ENCODE results near the gene BRDT.

DNA sequence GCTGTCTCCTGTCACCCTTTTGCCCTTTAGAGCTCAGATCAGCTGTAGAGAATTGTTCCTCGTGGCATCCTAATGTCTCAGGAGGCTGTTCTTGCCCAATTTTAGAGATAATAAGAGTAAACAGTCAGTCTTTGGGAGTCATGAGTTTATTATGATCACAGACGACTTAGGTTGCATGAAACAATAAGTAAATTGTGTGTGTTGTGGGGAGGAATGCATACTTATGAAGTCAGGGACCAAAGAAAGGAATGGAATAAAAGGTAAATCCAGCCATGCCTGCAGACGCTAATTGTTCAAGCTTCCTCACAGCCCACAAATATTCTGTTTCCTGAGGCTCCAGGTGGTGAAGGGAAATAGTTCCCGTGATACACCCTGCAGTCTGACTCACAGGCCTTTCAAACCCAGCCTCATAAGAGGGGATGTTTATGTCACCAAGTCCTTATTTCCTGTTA lies 81.5 kb downstream of the BRDT start:
- TF ChIP-seq, protein P1, sequence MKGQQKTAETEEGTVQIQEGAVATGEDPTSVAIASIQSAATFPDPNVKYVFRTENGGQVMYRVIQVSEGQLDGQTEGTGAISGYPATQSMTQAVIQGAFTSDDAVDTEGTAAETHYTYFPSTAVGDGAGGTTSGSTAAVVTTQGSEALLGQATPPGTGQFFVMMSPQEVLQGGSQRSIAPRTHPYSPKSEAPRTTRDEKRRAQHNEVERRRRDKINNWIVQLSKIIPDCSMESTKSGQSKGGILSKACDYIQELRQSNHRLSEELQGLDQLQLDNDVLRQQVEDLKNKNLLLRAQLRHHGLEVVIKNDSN (CRISPR knock-in tag; IDR thresholded peaks at IDR 0.05) = no peak
- TF ChIP-seq, protein P2, sequence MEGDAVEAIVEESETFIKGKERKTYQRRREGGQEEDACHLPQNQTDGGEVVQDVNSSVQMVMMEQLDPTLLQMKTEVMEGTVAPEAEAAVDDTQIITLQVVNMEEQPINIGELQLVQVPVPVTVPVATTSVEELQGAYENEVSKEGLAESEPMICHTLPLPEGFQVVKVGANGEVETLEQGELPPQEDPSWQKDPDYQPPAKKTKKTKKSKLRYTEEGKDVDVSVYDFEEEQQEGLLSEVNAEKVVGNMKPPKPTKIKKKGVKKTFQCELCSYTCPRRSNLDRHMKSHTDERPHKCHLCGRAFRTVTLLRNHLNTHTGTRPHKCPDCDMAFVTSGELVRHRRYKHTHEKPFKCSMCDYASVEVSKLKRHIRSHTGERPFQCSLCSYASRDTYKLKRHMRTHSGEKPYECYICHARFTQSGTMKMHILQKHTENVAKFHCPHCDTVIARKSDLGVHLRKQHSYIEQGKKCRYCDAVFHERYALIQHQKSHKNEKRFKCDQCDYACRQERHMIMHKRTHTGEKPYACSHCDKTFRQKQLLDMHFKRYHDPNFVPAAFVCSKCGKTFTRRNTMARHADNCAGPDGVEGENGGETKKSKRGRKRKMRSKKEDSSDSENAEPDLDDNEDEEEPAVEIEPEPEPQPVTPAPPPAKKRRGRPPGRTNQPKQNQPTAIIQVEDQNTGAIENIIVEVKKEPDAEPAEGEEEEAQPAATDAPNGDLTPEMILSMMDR (IDR thresholded peaks at IDR 0.05) = no peak
- TF ChIP-seq, protein P3, sequence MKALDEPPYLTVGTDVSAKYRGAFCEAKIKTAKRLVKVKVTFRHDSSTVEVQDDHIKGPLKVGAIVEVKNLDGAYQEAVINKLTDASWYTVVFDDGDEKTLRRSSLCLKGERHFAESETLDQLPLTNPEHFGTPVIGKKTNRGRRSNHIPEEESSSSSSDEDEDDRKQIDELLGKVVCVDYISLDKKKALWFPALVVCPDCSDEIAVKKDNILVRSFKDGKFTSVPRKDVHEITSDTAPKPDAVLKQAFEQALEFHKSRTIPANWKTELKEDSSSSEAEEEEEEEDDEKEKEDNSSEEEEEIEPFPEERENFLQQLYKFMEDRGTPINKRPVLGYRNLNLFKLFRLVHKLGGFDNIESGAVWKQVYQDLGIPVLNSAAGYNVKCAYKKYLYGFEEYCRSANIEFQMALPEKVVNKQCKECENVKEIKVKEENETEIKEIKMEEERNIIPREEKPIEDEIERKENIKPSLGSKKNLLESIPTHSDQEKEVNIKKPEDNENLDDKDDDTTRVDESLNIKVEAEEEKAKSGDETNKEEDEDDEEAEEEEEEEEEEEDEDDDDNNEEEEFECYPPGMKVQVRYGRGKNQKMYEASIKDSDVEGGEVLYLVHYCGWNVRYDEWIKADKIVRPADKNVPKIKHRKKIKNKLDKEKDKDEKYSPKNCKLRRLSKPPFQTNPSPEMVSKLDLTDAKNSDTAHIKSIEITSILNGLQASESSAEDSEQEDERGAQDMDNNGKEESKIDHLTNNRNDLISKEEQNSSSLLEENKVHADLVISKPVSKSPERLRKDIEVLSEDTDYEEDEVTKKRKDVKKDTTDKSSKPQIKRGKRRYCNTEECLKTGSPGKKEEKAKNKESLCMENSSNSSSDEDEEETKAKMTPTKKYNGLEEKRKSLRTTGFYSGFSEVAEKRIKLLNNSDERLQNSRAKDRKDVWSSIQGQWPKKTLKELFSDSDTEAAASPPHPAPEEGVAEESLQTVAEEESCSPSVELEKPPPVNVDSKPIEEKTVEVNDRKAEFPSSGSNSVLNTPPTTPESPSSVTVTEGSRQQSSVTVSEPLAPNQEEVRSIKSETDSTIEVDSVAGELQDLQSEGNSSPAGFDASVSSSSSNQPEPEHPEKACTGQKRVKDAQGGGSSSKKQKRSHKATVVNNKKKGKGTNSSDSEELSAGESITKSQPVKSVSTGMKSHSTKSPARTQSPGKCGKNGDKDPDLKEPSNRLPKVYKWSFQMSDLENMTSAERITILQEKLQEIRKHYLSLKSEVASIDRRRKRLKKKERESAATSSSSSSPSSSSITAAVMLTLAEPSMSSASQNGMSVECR (CRISPR knock-in tag; IDR thresholded peaks at IDR 0.05; ENCODE audit: borderline replicate concordance) = no peak
- TF ChIP-seq, protein P4, sequence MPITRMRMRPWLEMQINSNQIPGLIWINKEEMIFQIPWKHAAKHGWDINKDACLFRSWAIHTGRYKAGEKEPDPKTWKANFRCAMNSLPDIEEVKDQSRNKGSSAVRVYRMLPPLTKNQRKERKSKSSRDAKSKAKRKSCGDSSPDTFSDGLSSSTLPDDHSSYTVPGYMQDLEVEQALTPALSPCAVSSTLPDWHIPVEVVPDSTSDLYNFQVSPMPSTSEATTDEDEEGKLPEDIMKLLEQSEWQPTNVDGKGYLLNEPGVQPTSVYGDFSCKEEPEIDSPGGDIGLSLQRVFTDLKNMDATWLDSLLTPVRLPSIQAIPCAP (CRISPR knock-in tag; IDR thresholded peaks at IDR 0.05) = no peak
- no peak for TF ChIP-seq NFYB (CRISPR knock-in tag; conservative IDR thresholded peaks at IDR 0.05; ENCODE audit: low read depth)
- no peak for TF ChIP-seq ETV6 (CRISPR knock-in tag; IDR thresholded peaks at IDR 0.05)
- no peak for TF ChIP-seq CREM (CRISPR knock-in tag; IDR thresholded peaks at IDR 0.05)
- TF ChIP-seq, protein P5, sequence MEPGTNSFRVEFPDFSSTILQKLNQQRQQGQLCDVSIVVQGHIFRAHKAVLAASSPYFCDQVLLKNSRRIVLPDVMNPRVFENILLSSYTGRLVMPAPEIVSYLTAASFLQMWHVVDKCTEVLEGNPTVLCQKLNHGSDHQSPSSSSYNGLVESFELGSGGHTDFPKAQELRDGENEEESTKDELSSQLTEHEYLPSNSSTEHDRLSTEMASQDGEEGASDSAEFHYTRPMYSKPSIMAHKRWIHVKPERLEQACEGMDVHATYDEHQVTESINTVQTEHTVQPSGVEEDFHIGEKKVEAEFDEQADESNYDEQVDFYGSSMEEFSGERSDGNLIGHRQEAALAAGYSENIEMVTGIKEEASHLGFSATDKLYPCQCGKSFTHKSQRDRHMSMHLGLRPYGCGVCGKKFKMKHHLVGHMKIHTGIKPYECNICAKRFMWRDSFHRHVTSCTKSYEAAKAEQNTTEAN (CRISPR knock-in tag; IDR thresholded peaks at IDR 0.05) = no peak
- no peak for TF ChIP-seq JUN (CRISPR knock-in tag; IDR thresholded peaks at IDR 0.05)
- no peak for TF ChIP-seq TEAD4 (CRISPR knock-in tag; IDR thresholded peaks at IDR 0.05)
- no peak for TF ChIP-seq ESRRA (CRISPR knock-in tag; IDR thresholded peaks at IDR 0.05; ENCODE audit: borderline replicate concordance)
- no peak for TF ChIP-seq MXD4 (CRISPR knock-in tag; IDR thresholded peaks at IDR 0.05; ENCODE audit: borderline replicate concordance)

All from WTC11 (cell line).